ENCODE measurements around the gene FRMD4A.

DNA sequence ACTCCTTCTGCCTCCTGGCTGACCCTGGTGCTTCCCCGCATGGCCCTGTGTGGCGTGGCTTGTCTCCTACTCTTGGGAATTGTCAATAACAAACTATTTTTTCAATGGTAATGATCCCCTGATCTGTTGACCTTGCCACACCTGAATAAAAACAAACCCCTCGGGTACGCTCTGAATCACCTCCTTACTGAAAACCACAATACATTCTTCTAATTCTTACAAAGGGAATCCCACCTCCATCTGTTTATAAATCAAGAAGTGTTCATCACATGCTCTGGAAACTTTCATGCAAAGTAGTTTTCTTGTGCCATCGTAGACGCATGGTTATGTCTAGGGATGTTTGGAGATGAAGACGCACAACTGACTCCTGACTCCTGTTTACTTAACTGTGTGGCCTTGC lies 245.8 kb downstream of the FRMD4A start:
- TF ChIP-seq, protein P1, sequence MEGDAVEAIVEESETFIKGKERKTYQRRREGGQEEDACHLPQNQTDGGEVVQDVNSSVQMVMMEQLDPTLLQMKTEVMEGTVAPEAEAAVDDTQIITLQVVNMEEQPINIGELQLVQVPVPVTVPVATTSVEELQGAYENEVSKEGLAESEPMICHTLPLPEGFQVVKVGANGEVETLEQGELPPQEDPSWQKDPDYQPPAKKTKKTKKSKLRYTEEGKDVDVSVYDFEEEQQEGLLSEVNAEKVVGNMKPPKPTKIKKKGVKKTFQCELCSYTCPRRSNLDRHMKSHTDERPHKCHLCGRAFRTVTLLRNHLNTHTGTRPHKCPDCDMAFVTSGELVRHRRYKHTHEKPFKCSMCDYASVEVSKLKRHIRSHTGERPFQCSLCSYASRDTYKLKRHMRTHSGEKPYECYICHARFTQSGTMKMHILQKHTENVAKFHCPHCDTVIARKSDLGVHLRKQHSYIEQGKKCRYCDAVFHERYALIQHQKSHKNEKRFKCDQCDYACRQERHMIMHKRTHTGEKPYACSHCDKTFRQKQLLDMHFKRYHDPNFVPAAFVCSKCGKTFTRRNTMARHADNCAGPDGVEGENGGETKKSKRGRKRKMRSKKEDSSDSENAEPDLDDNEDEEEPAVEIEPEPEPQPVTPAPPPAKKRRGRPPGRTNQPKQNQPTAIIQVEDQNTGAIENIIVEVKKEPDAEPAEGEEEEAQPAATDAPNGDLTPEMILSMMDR (IDR thresholded peaks at IDR 0.05), result no peak
- no peak for TF ChIP-seq EZH2 (IDR thresholded peaks at IDR 0.05)
- TF ChIP-seq EZH2phosphoT487 (IDR thresholded peaks at IDR 0.05), result no peak

All from neural progenitor cell (in vitro differentiated cells).